Parathyroid adenoma (tissue), 2 donors: Measurements from ENCODE around the gene MUC20.

ENCODE experiments used
- H2AFZ ChIP-seq: fragments of 300-600 bp; sonication (generic); one replicate; pipeline ENCODE4 v1.7.0; 2017; ENCODE audit warnings: antibody characterized with exemption, mild to moderate bottlenecking
- H3K27ac ChIP-seq: fragments of 300-600 bp; sonication (generic); one replicate; pipeline ENCODE4 v1.7.0; 2017
- H3K27me3 ChIP-seq: fragments of 300-600 bp; sonication (generic); one replicate; pipeline ENCODE4 v1.7.0; 2017; ENCODE audit warnings: low read length; ENCODE audit not compliant: control insufficient read depth, insufficient read depth
- H3K36me3 ChIP-seq: fragments of 300-600 bp; sonication (generic); one replicate; pipeline ENCODE4 v1.7.0; 2017; ENCODE audit warnings: low read length; ENCODE audit not compliant: control insufficient read depth, insufficient read depth
- H3K4me1 ChIP-seq: fragments of 300-600 bp; sonication (generic); one replicate; pipeline ENCODE4 v1.7.0; 2017; ENCODE audit warnings: control low read depth
- H3K4me2 ChIP-seq: fragments of 300-600 bp; sonication (generic); one replicate; pipeline ENCODE4 v1.7.0; 2017; ENCODE audit warnings: low read length
- H3K4me3 ChIP-seq: fragments of 300-600 bp; sonication (generic); one replicate; pipeline ENCODE4 v1.7.0; 2017; ENCODE audit warnings: low read depth, low read length
- H3K79me2 ChIP-seq: fragments of 300-600 bp; sonication (generic); one replicate; pipeline ENCODE4 v1.7.0; 2017; ENCODE audit warnings: control low read depth
- H3K9ac ChIP-seq: fragments of 300-600 bp; sonication (generic); one replicate; pipeline ENCODE4 v1.7.0; 2017; ENCODE audit warnings: mild to moderate bottlenecking
- H3K9me3 ChIP-seq: fragments of 300-600 bp; sonication (generic); one replicate; pipeline ENCODE4 v1.7.0; 2017; ENCODE audit warnings: low read length; ENCODE audit not compliant: control insufficient read depth
- CTCF ChIP-seq: fragments of 300-600 bp; sonication (generic); IDR thresholded peaks from one replicate; pipeline ENCODE4 v1.7.0; 2017; ENCODE audit warnings: antibody characterized with exemption, mild to moderate bottlenecking
- donor health status: primary hyperparathyroidism.

The MUC20 gene

GRCh38 chr3:195697582-195698324, 23.0 kb upstream of the MUC20 start:
- no peaks in the 10 kb centered on the region for H3K79me2 ChIP-seq
- H3K4me2 ChIP-seq: no peak overlapping the region
- H3K4me3 ChIP-seq: no peak overlapping the region
- no peaks in the 10 kb centered on the region for H3K9me3 ChIP-seq
- TF ChIP-seq CTCF: no peak
- no peaks in the 10 kb centered on the region for H3K36me3 ChIP-seq
- no peak overlapping the region for H3K9ac ChIP-seq
- no peak overlapping the region for H2AFZ ChIP-seq
- no peak overlapping the region for H3K27ac ChIP-seq
- H3K27me3 ChIP-seq: no peaks in the 10 kb centered on the region
- H3K4me1 ChIP-seq: no peaks in the 10 kb centered on the region

GRCh38 chr3:195698325-195698646, 22.5 kb upstream of the MUC20 start:
- no peaks in the 10 kb centered on the region for H3K36me3 ChIP-seq
- H3K4me3 ChIP-seq: no peak overlapping the region
- no peaks in the 10 kb centered on the region for H3K4me1 ChIP-seq
- H3K9ac ChIP-seq: no peak overlapping the region
- no peak overlapping the region for H3K4me2 ChIP-seq
- no peaks in the 10 kb centered on the region for H3K79me2 ChIP-seq
- no peak for TF ChIP-seq CTCF
- H3K27ac ChIP-seq: no peak overlapping the region
- H2AFZ ChIP-seq: no peak overlapping the region
- no peaks in the 10 kb centered on the region for H3K9me3 ChIP-seq
- no peaks in the 10 kb centered on the region for H3K27me3 ChIP-seq

- no peak overlapping the region for H3K9ac ChIP-seq
- H3K27ac ChIP-seq: no peak overlapping the region
- H2AFZ ChIP-seq: no peak overlapping the region
- no peaks in the 10 kb centered on the region for H3K36me3 ChIP-seq
- no peaks in the 10 kb centered on the region for H3K4me1 ChIP-seq
- no peaks in the 10 kb centered on the region for H3K79me2 ChIP-seq
- H3K27me3 ChIP-seq: no peaks in the 10 kb centered on the region
- TF ChIP-seq CTCF: no peak
- H3K4me2 ChIP-seq: no peak overlapping the region
- H3K9me3 ChIP-seq: no peaks in the 10 kb centered on the region
- no peak overlapping the region for H3K4me3 ChIP-seq
Observed at GRCh38 chr3:195698647-195699387, 22.0 kb upstream of the MUC20 start.

- H3K9ac ChIP-seq: no peak overlapping the region
- no peak for TF ChIP-seq CTCF
- H3K79me2 ChIP-seq: no peaks in the 10 kb centered on the region
- H3K27ac ChIP-seq: no peak overlapping the region
- no peaks in the 10 kb centered on the region for H3K36me3 ChIP-seq
- H3K4me2 ChIP-seq: no peak overlapping the region
- H3K27me3 ChIP-seq: no peaks in the 10 kb centered on the region
- H3K4me1 ChIP-seq: no peaks in the 10 kb centered on the region
- no peak overlapping the region for H3K4me3 ChIP-seq
- H3K9me3 ChIP-seq: no peaks in the 10 kb centered on the region
- no peak overlapping the region for H2AFZ ChIP-seq
Observed at GRCh38 chr3:195699388-195699771, 21.4 kb upstream of the MUC20 start.

- Histone ChIP-seq H3K27me3 (no peaks in the 10 kb centered on the region), H3K4me2 (no peak overlapping the region), H2AFZ (no peak overlapping the region), H3K4me3 (no peak overlapping the region), H3K36me3 (no peaks in the 10 kb centered on the region), H3K9me3 (no peaks in the 10 kb centered on the region), H3K9ac (no peak overlapping the region), H3K79me2 (no peaks in the 10 kb centered on the region), H3K4me1 (no peaks in the 10 kb centered on the region), H3K27ac (no peak overlapping the region)
- no peak for TF ChIP-seq CTCF
Observed at GRCh38 chr3:195699860-195700259, 20.9 kb upstream of the MUC20 start.
